Endothelial cell of umbilical vein (primary cell): ENCODE results near the gene GPR82. TPM values are rescaled to one million over a fixed set of nuclear protein-coding genes. Genes with fewer than 3 reads are reported as not detected.

Source experiments
- BruUV-seq: library from RNA; stranded (reverse); fragments of 400-500 nt; replicated peaks from 2 replicates; lab custom pipeline; 2021; lab: Mats Ljungman, UMichigan
- CTCF ChIA-PET: fragments of 300-600, 350-600 bp; sonication (Branson Sonifier 250); formaldehyde crosslinking; loops from one replicate; lab custom pipeline; 2021; ENCODE audit warnings: antibody characterized with exemption, inconsistent platforms; lab: Charles Lee
- POLR2A ChIA-PET: fragments of 300-600, 350-600 bp; sonication (Branson Sonifier 250); formaldehyde crosslinking; loops from one replicate; lab custom pipeline; 2021; ENCODE audit warnings: antibody characterized with exemption, inconsistent platforms; lab: Charles Lee
- DNase-seq: peaks from one replicate; pipeline ENCODE4 v3.0.0-alpha.2; 2011; ENCODE audit warnings: low read depth, low spot score
- FAIRE-seq: peaks from 2 replicates; lab custom pipeline; 2011; peaks lifted over from hg19 to GRCh38; lab: Jason Lieb, UNC
- H2AFZ ChIP-seq: 2 replicates; pipeline ENCODE4 v1.6.0; 2012; ENCODE audit warnings: low read depth, low read length, control low read depth, inconsistent platforms
- H3K27ac ChIP-seq: 2 replicates; pipeline ENCODE4 v1.5.1; 2011; ENCODE audit warnings: low read depth, mild to moderate bottlenecking, control low read depth, low read length, moderate library complexity; ENCODE audit not compliant: insufficient read depth
- H3K27me3 ChIP-seq, 2 experiments: 2 replicates each; pipeline versions ENCODE4 v1.6.0 to v1.6.1; 2011; ENCODE audit warnings: low read length in 2 of 2, mixed read lengths in 1 of 2; ENCODE audit not compliant: control insufficient read depth in 2 of 2, insufficient read depth in 2 of 2
- H3K36me3 ChIP-seq, 2 experiments: 2 replicates in 1 of 2; 3 replicates in 1 of 2; pipeline ENCODE4 v1.5.1; 2011; ENCODE audit warnings: low read length in 2 of 2, mild to moderate bottlenecking in 1 of 2, moderate library complexity in 1 of 2; ENCODE audit not compliant: control insufficient read depth in 2 of 2, insufficient read depth in 2 of 2; ENCODE audit errors: extremely low read depth in 1 of 2
- H3K4me1 ChIP-seq: 3 replicates; pipeline ENCODE4 v1.5.1; 2011; ENCODE audit warnings: mild to moderate bottlenecking, low read length; ENCODE audit not compliant: control insufficient read depth, insufficient read depth; ENCODE audit errors: extremely low read depth
- H3K4me2 ChIP-seq: 2 replicates; pipeline ENCODE4 v1.6.1; 2011; ENCODE audit warnings: low read length, control low read depth, mixed read lengths; ENCODE audit not compliant: insufficient read depth
- H3K4me3 ChIP-seq, 3 experiments: fragments of 200-600 bp in 1 of 3; sonication (generic), shearing (Covaris generic) in 1 of 3; replicated peaks in 1 of 3; 2 replicates each; pipeline ENCODE4 v1.5.1; 2011 to 2016; ENCODE audit warnings: control low read depth in 3 of 3, low read length in 3 of 3, mild to moderate bottlenecking in 2 of 3, inconsistent platforms in 1 of 3, low read depth in 1 of 3, moderate library complexity in 1 of 3; ENCODE audit not compliant: insufficient read depth in 1 of 3
- H3K79me2 ChIP-seq: 2 replicates; pipeline ENCODE4 v1.6.0; 2012; ENCODE audit warnings: low read length, inconsistent platforms; ENCODE audit not compliant: control insufficient read depth, insufficient read depth
- H3K9ac ChIP-seq: replicated peaks from 2 replicates; pipeline ENCODE3; 2011; ENCODE audit warnings: low read length, control low read depth; ENCODE audit not compliant: insufficient read depth; ENCODE audit errors: extremely low read depth
- H3K9me1 ChIP-seq: replicated peaks from 3 replicates; pipeline ENCODE4 v1.6.0; 2011; ENCODE audit warnings: mild to moderate bottlenecking, low read length; ENCODE audit not compliant: control insufficient read depth, insufficient read depth; ENCODE audit errors: extremely low read depth
- H3K9me3 ChIP-seq: replicated peaks from 2 replicates; pipeline ENCODE4 v1.5.1; 2012; ENCODE audit warnings: low read length, inconsistent platforms; ENCODE audit not compliant: control insufficient read depth, insufficient read depth
- H4K20me1 ChIP-seq: replicated peaks from 2 replicates; pipeline ENCODE3; 2011; ENCODE audit warnings: mild to moderate bottlenecking, low read length; ENCODE audit not compliant: control insufficient read depth, insufficient read depth; ENCODE audit errors: extremely low read depth
- EZH2 ChIP-seq: IDR thresholded peaks from 2 replicates; pipeline ENCODE4 v1.6.1; 2012; ENCODE audit warnings: borderline replicate concordance, low read depth, mild to moderate bottlenecking, moderate library complexity, low read length, inconsistent platforms; ENCODE audit not compliant: severe bottlenecking
- FOS ChIP-seq: IDR thresholded peaks from 2 replicates; pipeline ENCODE4 v1.6.1; 2011; ENCODE audit warnings: mild to moderate bottlenecking, low read length, moderate library complexity, borderline replicate concordance; ENCODE audit not compliant: insufficient read depth
- GATA2 ChIP-seq: IDR thresholded peaks from 2 replicates; pipeline ENCODE4 v1.7.0; 2011; ENCODE audit warnings: low read depth, mild to moderate bottlenecking, moderate library complexity, mixed read lengths, low read length; ENCODE audit not compliant: insufficient read length, insufficient read depth
- JUN ChIP-seq: IDR thresholded peaks from 2 replicates; pipeline ENCODE4 v1.6.1; 2011; ENCODE audit warnings: borderline replicate concordance, low read depth; ENCODE audit not compliant: insufficient read length, insufficient read depth
- MYC ChIP-seq: IDR thresholded peaks from one replicate; pipeline ENCODE4 v1.6.1; 2011; ENCODE audit warnings: mild to moderate bottlenecking, low read depth, low read length
- POLR2A ChIP-seq: IDR thresholded peaks from 2 replicates; pipeline ENCODE4 v1.6.1; 2012; ENCODE audit warnings: low read depth, mild to moderate bottlenecking, control low read depth, low read length
- POLR2AphosphoS5 ChIP-seq: IDR thresholded peaks from 2 replicates; pipeline ENCODE4 v1.6.1; 2012; ENCODE audit warnings: low read depth, mild to moderate bottlenecking, control low read depth, low read length, moderate library complexity; ENCODE audit not compliant: insufficient read depth
- dilution Hi-C: fragments of 300-500 bp; cut with MboI; formaldehyde crosslinking; loops from one replicate; pipeline ENCODE4 v1.15.0; 2019; ENCODE audit warnings: low sequenced_read_pairs; ENCODE audit not compliant: extremely low pct_ligation_motif_present
- intact Hi-C: fragments of 100-400 bp; cut with micrococcal nuclease; formaldehyde crosslinking; loops from one replicate; pipeline ENCODE4 v1.10.0; 2022
- polyA plus RNA-seq, 4 experiments: library from polyadenylated mRNA; depleted of rRNA in 3 of 4; stranded (reverse) in 3 of 4; unstranded in 1 of 4; fragments of >200 nt; gene quantifications; 2 replicates each; pipeline versions ENCODE4 v1.2.1 to v1.2.3, GENCODE V29; 2011 to 2012; ENCODE audit warnings: missing spikeins in 1 of 4
- total RNA-seq: library from RNA; stranded (reverse); gene quantifications from 2 replicates; pipeline ENCODE4 v1.2.3, GENCODE V29; 2021
- TF ChIP-seq, protein P1 (sequence below): IDR thresholded peaks from 2 replicates; pipeline ENCODE4 v1.6.1; 2011; ENCODE audit not compliant: insufficient read depth, insufficient read length
- TF ChIP-seq, protein P2 (sequence below), 2 donors: IDR thresholded peaks; 1 replicate in 1 of 2; 2 replicates in 1 of 2; pipeline ENCODE4 v1.5.1; 2011; ENCODE audit warnings: low read length in 2 of 2, mild to moderate bottlenecking in 2 of 2, moderate library complexity in 2 of 2, control low read depth in 1 of 2, inconsistent platforms in 1 of 2, low read depth in 1 of 2; ENCODE audit not compliant: insufficient read depth in 1 of 2; ENCODE audit errors: extremely low read depth in 1 of 2

GPR82 gene
- total and polyA plus RNA-seq, 2 donors (not counting 3 experiments of a cell fraction or from before 2014, with no cell fraction given) = not detected

DNA sequence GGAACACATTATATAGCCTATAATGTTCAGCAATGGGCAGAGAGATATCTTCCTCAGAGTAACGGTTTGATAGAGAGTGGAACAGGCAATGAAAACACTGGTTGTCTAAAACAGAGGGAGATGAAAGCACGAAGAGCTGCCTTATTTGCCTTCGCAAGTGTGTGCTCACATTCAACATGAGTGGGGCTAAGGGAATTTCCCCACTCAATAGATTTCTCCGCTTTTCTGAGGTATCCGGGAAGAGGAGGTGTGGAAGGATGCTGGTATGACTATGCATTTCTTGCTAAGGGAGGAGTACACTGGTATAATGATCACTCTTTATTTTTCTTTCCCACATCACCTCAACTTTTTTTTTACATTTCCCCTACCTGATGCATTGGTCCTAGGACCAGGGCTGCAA is 7.8 kb upstream of the GPR82 start:
- Histone ChIP-seq H3K79me2 (no peaks in the 10 kb centered on the region), H3K9me1 (no peaks in the 10 kb centered on the region), H3K9ac (no peak overlapping the region), H3K4me1 (no peaks in the 10 kb centered on the region), H3K9me3 (no peaks in the 10 kb centered on the region), H3K36me3 (no peaks in the 10 kb centered on the region), H2AFZ (no peak overlapping the region), H3K27me3 (no peaks in the 10 kb centered on the region), H4K20me1 (no peaks in the 10 kb centered on the region), H3K27ac (no peak overlapping the region), H3K4me3 (no peak overlapping the region), H3K4me2 (no peak overlapping the region)
- ChIA-PET CTCF (no interaction called here), POLR2A (no interaction called here)
- TF ChIP-seq GATA2 (no peak), JUN (no peak), POLR2A (no peak), EZH2 (no peak), FOS (no peak), MYC (no peak), POLR2AphosphoS5 (no peak)
- TF ChIP-seq, protein P1, sequence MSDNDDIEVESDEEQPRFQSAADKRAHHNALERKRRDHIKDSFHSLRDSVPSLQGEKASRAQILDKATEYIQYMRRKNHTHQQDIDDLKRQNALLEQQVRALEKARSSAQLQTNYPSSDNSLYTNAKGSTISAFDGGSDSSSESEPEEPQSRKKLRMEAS = no peak
- TF ChIP-seq, protein P2, sequence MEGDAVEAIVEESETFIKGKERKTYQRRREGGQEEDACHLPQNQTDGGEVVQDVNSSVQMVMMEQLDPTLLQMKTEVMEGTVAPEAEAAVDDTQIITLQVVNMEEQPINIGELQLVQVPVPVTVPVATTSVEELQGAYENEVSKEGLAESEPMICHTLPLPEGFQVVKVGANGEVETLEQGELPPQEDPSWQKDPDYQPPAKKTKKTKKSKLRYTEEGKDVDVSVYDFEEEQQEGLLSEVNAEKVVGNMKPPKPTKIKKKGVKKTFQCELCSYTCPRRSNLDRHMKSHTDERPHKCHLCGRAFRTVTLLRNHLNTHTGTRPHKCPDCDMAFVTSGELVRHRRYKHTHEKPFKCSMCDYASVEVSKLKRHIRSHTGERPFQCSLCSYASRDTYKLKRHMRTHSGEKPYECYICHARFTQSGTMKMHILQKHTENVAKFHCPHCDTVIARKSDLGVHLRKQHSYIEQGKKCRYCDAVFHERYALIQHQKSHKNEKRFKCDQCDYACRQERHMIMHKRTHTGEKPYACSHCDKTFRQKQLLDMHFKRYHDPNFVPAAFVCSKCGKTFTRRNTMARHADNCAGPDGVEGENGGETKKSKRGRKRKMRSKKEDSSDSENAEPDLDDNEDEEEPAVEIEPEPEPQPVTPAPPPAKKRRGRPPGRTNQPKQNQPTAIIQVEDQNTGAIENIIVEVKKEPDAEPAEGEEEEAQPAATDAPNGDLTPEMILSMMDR (IDR thresholded peaks at IDR 0.05; ENCODE audit: extremely low read depth in 1 of 2, insufficient read depth in 1 of 2, low read depth in 1 of 2, low read length in 2 of 2) = no peak
- intact Hi-C loops = no loop called here
- no TSS peak for BruUV-seq
- DNase-seq = no peak
- no peak for FAIRE-seq
- dilution Hi-C loops = no loop called here
